Medulla oblongata (tissue), 1 donor: ENCODE data around the gene SPATA33.

Source experiments
- DNase-seq: peaks from one replicate; pipeline ENCODE4 v3.0.0-alpha.2; 2015; ENCODE audit errors: extremely low spot score

The SPATA33 gene

GRCh38 chr16:89709716-89710432 is 52.2 kb downstream of the SPATA33 start:
- DNase-seq, result no peak

- DNase-seq, result no peak
Measured at GRCh38 chr16:89710709-89711564, 53.3 kb downstream of the SPATA33 start.

- DNase-seq, result no peak
Measured at GRCh38 chr16:89711601-89712273, 54.1 kb downstream of the SPATA33 start.

- DNase-seq, result no peak
Measured at GRCh38 chr16:89712274-89712781, 54.7 kb downstream of the SPATA33 start.

- DNase-seq, result no peak
Measured at GRCh38 chr16:89716493-89716892, 58.9 kb downstream of the SPATA33 start.

GRCh38 chr16:89716916-89717687 is 59.5 kb downstream of the SPATA33 start:
- DNase-seq, result no peak

GRCh38 chr16:89717688-89718505 is 60.3 kb downstream of the SPATA33 start:
- no peak for DNase-seq
